Neural cell (in vitro differentiated cells): ENCODE results near the gene PPP2R5E.

Experiments used
- CTCF ChIP-seq: fragments of 450-650 bp; IDR thresholded peaks from 2 replicates; pipeline ENCODE4 v1.5.1; 2014; ENCODE audit warnings: antibody characterized with exemption, mild to moderate bottlenecking, moderate library complexity; ENCODE audit not compliant: poor library complexity, severe bottlenecking
- POLR2AphosphoS5 ChIP-seq: IDR thresholded peaks from 2 replicates; pipeline ENCODE4 v1.6.1; 2012

GRCh38 chr14:63555572-63555971, 12.4 kb upstream of the PPP2R5E start:
- no peak for TF ChIP-seq POLR2AphosphoS5
- no peak for TF ChIP-seq CTCF
